Right lobe of liver (tissue), 6 donors: Measurements from ENCODE around the gene SPIRE1. TPM values are rescaled to one million over a fixed set of nuclear protein-coding genes. Genes with fewer than 3 reads are reported as not detected.

Experiments used
- ATAC-seq, 4 donors: fragments of 200-7000 bp; cut with Tn5 transposase; one replicate each; pipeline ENCODE4 v1.9.1; 2020; ENCODE audit warnings: mild to moderate bottlenecking in 4 of 4, moderate library complexity in 4 of 4
- DNase-seq, 3 donors: peaks; one replicate each; pipeline ENCODE4 v3.0.0-alpha.2; 2020
- H3K27ac ChIP-seq, 3 donors: fragments of 200-600 bp; one replicate each; pipeline ENCODE4 v1.8.0; 2022
- H3K27me3 ChIP-seq, 2 donors: fragments of 200-600 bp; one replicate each; pipeline ENCODE4 v1.8.0; 2022
- H3K36me3 ChIP-seq, 4 donors: fragments of 200-600 bp; sonication (generic) in 1 of 4; one replicate each; pipeline versions ENCODE4 v1.5.1 to v1.8.0; 2017 to 2022; ENCODE audit warnings: control low read depth in 1 of 4
- H3K4me1 ChIP-seq, 4 donors: fragments of 200-600 bp; sonication (generic) in 1 of 4; one replicate each; pipeline versions ENCODE4 v1.5.1 to v1.8.0; 2017 to 2022; ENCODE audit warnings: control low read depth in 1 of 4
- H3K4me3 ChIP-seq, 3 donors: fragments of 200-600 bp; one replicate each; pipeline ENCODE4 v1.8.0; 2022
- H3K9me3 ChIP-seq, 4 donors: fragments of 200-600 bp; sonication (generic) in 1 of 4; one replicate each; pipeline versions ENCODE4 v1.5.1 to v1.8.0; 2017 to 2022; ENCODE audit warnings: control low read depth in 1 of 4
- POLR2A ChIP-seq: fragments of 450-650 bp; IDR thresholded peaks from one replicate; pipeline ENCODE4 v1.6.1; 2017; ENCODE audit warnings: antibody characterized with exemption, mild to moderate bottlenecking
- WGBS: methylation state at CpG from one replicate; pipeline ENCODE4 v1.1.6; 2018; ENCODE audit warnings: low coverage, low lambda C conversion rate; ENCODE audit not compliant: insufficient coverage; ENCODE audit errors: missing lambda C conversion rate; 5-methylcytosine and 5-hydroxymethylcytosine counted together
- intact Hi-C, 2 donors: fragments of 100-400 bp; cut with DNase I; formaldehyde crosslinking; loops; one replicate each; pipeline versions ENCODE4 v1.11.2 to v1.14.1; 2022
- total RNA-seq, 6 experiments: library from RNA; depleted of rRNA in 2 of 6; stranded (reverse); fragments of >200 nt in 2 of 6; fragmentation: NEBNext Ultra II Directional in 3 of 6; extraction: Animal tissue kit (Norgen Biotek cat#: 25700) in 3 of 6; gene quantifications; one replicate each; pipeline versions ENCODE4 v1.1.0 to v1.2.4, GENCODE V29; 2016 to 2023
- TF ChIP-seq, protein P1 (sequence below), 4 donors: fragments of 200-600 bp in 3 of 4; fragments of 450-650 bp in 1 of 4; IDR thresholded peaks; one replicate each; pipeline versions ENCODE4 v1.5.1 to v1.8.0; 2016 to 2022; ENCODE audit warnings: antibody characterized with exemption in 4 of 4, mild to moderate bottlenecking in 2 of 4
- donor health status: DM: no; HTN: yes; CAD: no.
- donor health status: DM: no; HTN: no; CAD: no.
- donor health status: DM: no; HTN: no; CAD: no.
- donor health status: DM: no; HTN: yes; CAD: no.
- donor health status: DM: no; HTN: yes; CAD: no.

Gene SPIRE1
- total RNA-seq, 6 experiments from 2014 or later, result 2.2 to 19.1 (median 7.9) TPM

DNA sequence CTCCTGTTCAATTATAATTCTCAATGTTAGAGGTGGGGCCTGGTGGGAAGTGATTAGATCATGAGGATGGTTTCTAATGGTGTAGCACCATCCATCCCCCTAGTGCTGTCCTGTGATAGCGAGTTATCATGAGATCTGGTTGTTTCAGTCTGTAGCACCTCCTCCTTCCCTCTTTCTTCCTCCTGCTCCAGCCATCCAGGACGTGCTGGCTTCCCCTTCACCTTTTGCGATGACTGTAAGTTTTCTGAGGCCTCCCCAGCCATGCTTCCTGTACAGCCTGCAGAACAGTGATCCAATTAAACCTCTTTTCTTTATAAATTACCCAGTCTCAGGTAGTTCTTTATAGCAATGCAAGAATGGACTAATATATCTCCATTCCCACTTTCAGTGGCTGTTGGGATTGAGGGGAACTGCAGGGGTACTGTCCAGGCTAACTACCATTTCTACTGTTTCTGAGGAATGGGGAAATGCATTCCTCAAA lies 19.2 kb downstream of the SPIRE1 start:
- H3K9me3 ChIP-seq, result no peaks in the 10 kb centered on the region
- no peak overlapping the region for H3K27ac ChIP-seq
- H3K27me3 ChIP-seq, result no peaks in the 10 kb centered on the region
- H3K4me3 ChIP-seq, result no peak overlapping the region
- WGBS, result 46% methylated on average over 2 of the region's 3 CpGs
- TF ChIP-seq, protein P1, sequence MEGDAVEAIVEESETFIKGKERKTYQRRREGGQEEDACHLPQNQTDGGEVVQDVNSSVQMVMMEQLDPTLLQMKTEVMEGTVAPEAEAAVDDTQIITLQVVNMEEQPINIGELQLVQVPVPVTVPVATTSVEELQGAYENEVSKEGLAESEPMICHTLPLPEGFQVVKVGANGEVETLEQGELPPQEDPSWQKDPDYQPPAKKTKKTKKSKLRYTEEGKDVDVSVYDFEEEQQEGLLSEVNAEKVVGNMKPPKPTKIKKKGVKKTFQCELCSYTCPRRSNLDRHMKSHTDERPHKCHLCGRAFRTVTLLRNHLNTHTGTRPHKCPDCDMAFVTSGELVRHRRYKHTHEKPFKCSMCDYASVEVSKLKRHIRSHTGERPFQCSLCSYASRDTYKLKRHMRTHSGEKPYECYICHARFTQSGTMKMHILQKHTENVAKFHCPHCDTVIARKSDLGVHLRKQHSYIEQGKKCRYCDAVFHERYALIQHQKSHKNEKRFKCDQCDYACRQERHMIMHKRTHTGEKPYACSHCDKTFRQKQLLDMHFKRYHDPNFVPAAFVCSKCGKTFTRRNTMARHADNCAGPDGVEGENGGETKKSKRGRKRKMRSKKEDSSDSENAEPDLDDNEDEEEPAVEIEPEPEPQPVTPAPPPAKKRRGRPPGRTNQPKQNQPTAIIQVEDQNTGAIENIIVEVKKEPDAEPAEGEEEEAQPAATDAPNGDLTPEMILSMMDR (IDR thresholded peaks at IDR 0.05), result no peak
- TF ChIP-seq POLR2A, result no peak
- intact Hi-C loops, result no loop called here
- no peaks in the 10 kb centered on the region for H3K36me3 ChIP-seq
- H3K4me1 ChIP-seq, result no peaks in the 10 kb centered on the region
- no peak for DNase-seq
- ATAC-seq, result no peak

DNA sequence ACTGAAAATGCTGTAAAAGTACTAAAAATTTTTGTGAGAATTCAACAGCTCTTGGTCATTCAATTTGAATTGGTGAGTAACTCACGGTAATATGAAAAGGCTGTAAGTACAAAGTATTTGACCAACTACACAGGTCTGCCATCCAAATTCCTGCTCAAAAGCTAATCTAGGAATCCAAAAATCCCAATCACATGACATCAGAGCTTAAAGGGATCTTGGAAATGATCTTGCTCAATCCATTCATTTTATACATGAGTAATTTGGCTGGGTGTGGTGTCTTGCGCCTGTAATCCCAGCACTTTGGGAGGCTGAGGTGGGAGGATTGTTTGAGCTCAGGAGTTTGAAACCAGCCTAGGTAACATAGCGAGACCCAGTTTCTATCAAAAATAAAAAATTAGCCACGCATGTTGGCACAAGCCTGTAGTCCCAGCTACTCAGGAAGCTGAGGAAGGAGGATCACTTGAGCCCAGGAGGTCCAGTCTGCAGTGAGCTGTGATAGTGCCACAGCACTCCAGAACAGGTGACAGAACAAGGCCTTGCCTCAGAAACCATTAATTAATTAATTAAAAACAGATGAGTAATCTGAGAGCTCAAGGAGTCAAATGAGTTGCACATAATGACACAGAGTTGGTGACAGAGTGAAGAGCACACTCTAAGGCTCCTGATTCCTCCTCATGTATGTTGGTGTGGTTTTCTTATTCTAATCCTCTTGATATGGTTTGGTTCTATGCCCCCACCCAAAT lies 19.8 kb downstream of the SPIRE1 start:
- Histone ChIP-seq H3K36me3 (no peaks in the 10 kb centered on the region), H3K27me3 (no peaks in the 10 kb centered on the region), H3K4me1 (no peaks in the 10 kb centered on the region), H3K9me3 (no peaks in the 10 kb centered on the region), H3K27ac (no peak overlapping the region), H3K4me3 (no peak overlapping the region)
- intact Hi-C loops, result no loop called here
- 88% methylated on average over 1 of the region's 4 CpGs for WGBS
- ATAC-seq (no peak), DNase-seq (no peak)
- TF ChIP-seq POLR2A, result no peak
- TF ChIP-seq, protein P1 (IDR thresholded peaks at IDR 0.05), result no peak

DNA sequence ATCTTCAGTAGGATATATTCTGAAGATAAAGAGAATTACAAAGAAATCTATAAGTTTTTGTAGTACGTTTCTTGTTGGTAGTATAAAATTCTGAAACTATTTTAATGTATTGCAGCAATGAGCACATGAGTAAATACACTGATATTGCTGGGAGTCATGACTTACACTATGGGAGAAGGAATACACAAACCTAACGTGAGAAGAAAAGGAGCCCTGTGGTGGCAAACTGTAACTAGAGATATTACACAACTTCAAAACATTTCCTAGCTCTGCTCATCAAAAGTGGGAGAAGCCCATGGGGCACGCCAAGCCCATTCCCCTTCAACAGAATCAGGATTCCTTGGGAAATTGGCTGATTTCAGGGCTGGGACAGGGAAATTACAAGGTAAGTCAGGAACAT lies 20.5 kb downstream of the SPIRE1 start:
- intact Hi-C loops, result no loop called here
- WGBS, result 60% methylated on average over 3 of the region's 3 CpGs
- H3K27ac ChIP-seq, result no peak overlapping the region
- H3K27me3 ChIP-seq, result no peaks in the 10 kb centered on the region
- no peaks in the 10 kb centered on the region for H3K36me3 ChIP-seq
- DNase-seq (no peak), ATAC-seq (no peak)
- no peak overlapping the region for H3K4me3 ChIP-seq
- no peaks in the 10 kb centered on the region for H3K4me1 ChIP-seq
- TF ChIP-seq, protein P1 (IDR thresholded peaks at IDR 0.05), result no peak
- TF ChIP-seq POLR2A, result no peak
- H3K9me3 ChIP-seq, result no peaks in the 10 kb centered on the region

DNA sequence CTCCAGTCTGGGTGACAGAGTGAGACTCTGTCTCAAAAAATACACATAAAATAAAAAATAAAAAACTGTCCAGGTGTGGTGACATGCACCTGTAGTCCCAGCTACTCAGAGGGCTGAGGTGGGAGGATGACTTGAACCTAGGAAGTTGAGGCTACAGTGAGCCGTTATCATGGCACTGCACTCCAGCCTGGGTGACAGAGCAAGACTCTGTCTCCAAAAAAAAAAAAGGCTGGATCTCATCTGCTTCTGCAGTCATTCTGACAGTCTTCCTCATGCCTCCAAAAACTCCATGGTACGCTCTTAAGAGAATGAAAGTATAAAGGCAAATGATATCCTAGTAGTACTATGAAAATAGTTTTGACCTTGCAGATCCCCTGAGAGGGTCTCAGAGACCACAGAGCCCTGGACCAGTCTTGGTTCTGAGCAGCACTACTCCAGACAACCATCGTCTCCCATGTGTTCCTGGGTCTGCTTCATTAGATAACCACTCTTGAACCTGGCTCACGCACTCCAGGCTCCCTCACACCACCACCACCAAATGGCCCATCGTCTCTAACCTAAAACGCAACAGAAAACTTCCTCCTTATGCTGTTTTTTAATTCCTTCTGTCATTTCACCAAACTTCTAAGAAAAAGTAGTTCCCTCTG lies 26.0 kb downstream of the SPIRE1 start:
- ATAC-seq (no peak), DNase-seq (no peak)
- H3K4me3 ChIP-seq, result no peak overlapping the region
- 61% methylated on average over 4 of the region's 6 CpGs for WGBS
- intact Hi-C loops, result no loop called here
- H3K27ac ChIP-seq, result no peak overlapping the region
- TF ChIP-seq, protein P1 (IDR thresholded peaks at IDR 0.05), result no peak
- TF ChIP-seq POLR2A, result no peak
- H3K36me3 ChIP-seq, result no peaks in the 10 kb centered on the region
- no peaks in the 10 kb centered on the region for H3K27me3 ChIP-seq
- H3K4me1 ChIP-seq, result no peaks in the 10 kb centered on the region
- no peaks in the 10 kb centered on the region for H3K9me3 ChIP-seq
